A673 (cell line): ENCODE measurements around the gene PEX5L.

Experiments
- CTCF ChIP-seq: fragments of 300-800, 200-600 bp; sonication (generic); conservative IDR thresholded peaks from 2 replicates; pipeline ENCODE4 v1.5.1; 2017; ENCODE audit warnings: low read depth, mild to moderate bottlenecking, antibody characterized with exemption, low read length, moderate library complexity, mixed read lengths
- EZH2 ChIP-seq: fragments of 200-600 bp; sonication (generic); IDR thresholded peaks from 2 replicates; pipeline ENCODE4 v1.6.1; 2017; ENCODE audit warnings: borderline replicate concordance, low read depth, mild to moderate bottlenecking, mixed read lengths, antibody characterized with exemption, low read length; ENCODE audit not compliant: poor library complexity, severe bottlenecking

DNA sequence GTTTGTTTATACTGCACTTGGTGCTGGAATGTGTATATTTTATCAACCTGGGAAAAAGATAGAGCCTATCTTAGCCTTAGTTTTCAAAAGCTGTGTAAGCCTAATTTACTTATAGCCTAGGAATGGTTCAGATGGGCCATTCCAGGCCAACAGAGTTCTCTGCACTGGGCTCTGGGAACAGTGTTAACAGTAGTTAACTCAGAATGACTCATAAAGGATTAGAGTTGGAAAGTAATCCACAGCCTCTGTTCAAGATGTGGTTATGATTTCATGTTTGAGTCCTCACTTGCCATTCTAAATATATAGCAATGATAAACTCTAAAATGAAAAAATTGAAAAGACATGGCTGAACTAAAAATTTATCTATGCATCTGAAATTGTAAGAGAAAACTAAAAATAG, 22.6 kb upstream of the PEX5L start:
- TF ChIP-seq CTCF (no peak), EZH2 (no peak)
